ENCODE results near the gene TUBA4A.

- TF ChIP-seq CTCF (IDR thresholded peaks at IDR 0.05) (no peak), POLR2A (IDR thresholded peaks at IDR 0.05) (no peak), POLR2AphosphoS5 (IDR thresholded peaks at IDR 0.05) (no peak), EP300 (IDR thresholded peaks at IDR 0.05; ENCODE audit: low read depth) (no peak)
Measured at GRCh38 chr2:219296142-219296541, 42.4 kb upstream of the TUBA4A start.
